HG03442 (cell line): ENCODE results near the gene NCOA1.

Source experiments
- ATAC-seq: cut with Tn5 transposase; IDR thresholded peaks from one replicate; pipeline ENCODE4 v1.9.1; 2021; ENCODE audit warnings: mild to moderate bottlenecking, moderate library complexity; ENCODE audit not compliant: unreplicated experiment

The NCOA1 gene

GRCh38 chr2:24725956-24726355, 234.9 kb downstream of the NCOA1 start:
- no peak for ATAC-seq

DNA sequence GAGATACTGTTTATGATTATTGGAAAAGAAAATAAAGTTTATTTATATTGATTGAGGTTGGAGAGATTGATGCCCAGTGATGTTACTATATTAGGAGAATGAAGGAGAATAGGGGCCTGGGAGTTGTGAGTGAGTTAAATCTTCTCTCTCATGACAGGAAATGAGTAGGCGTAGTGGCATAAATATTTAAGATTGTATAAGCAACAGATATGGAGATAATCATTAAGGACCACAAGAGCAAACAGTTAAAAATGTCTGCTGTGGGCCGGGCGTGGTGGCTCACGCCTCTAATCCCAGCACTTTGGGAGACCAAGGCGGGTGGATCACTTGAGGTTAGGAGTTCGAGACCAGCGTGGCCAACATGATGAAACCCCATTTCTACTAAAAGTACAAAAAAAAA, 239.4 kb downstream of the NCOA1 start:
- no peak for ATAC-seq

DNA sequence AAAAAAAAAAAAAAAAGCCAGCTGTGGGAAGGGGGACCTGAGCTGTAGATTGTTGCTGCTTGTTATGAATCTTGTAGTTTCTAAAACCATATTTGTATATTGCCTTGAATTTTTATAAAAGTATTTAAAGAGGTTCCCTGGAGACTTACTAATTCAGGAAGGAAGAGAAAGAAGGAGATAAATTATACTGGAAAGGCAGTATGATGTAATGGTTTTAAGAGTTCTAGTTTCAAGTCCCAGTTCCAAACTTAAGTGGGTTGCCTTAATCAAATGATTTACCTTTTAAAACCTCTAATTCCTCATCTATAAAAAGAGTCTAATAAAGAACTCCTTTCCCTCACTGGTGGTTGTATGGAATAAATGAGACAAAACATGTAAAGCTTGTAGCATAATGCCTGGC, 240.0 kb downstream of the NCOA1 start:
- ATAC-seq, result no peak

DNA sequence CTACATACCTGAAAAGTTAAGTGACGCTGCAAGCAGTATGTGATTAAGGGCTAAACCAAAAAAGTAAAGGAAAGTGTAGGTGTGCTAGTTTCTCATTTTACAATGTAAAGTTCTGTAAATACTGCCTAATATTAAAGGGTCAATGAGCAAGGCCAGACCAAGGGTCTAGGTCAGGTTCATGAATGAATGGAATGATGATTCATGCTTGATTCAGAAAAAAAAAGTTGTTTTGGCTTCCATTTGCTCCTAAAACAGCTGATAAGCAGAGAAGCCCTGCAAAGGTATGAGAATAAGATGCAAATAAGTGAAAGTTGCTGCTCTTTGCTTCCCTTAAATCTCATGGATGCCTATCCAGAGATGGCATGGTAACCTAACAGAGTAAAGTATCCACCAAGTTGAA, 240.9 kb downstream of the NCOA1 start:
- ATAC-seq, result no peak

- ATAC-seq, result no peak
Measured at GRCh38 chr2:24734741-24735140, 243.7 kb downstream of the NCOA1 start.

- no peak for ATAC-seq
Measured at GRCh38 chr2:24739354-24740025, 248.4 kb downstream of the NCOA1 start.

GRCh38 chr2:24740142-24740541, 249.1 kb downstream of the NCOA1 start:
- no peak for ATAC-seq

DNA sequence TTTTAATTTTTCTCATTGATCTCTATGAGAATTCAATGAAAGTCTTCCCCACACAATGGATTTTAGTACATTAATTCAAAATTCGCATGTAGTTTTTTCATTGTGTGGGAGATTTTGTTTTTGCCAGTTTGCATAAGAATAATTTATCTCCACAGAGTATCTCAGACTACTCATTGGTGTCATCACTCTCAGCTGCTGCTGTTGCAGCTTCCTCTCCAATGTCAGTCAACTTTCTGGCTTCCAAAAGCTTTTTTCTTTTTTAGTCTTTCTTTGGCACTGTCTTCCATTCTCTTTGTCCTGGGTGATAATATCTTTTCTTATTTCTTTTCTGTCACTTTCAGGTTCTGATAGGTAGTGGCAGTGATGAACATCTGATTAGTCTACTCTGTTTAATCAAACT, 251.7 kb downstream of the NCOA1 start:
- ATAC-seq, result no peak

- no peak for ATAC-seq
Measured at GRCh38 chr2:24743924-24744323, 252.9 kb downstream of the NCOA1 start.

DNA sequence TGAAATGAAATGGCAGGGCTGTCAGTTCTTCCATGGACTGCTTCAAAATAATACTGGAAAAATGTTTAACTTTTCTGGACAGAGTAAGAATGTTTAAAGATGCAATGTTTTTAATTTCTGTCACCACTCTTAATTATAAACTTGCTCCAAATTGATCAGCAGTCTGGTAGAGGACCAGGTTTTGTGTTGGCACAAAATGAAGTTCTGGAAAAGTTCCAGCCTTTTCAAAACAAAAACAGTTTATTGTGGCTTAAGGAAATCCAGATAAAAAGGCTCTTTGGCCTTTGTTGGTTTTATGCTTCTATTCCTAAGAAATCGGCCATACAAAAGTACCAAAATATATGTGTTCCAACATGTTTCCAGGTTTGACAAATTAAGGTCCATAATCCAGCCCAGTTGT, 253.3 kb downstream of the NCOA1 start:
- ATAC-seq, result no peak

DNA sequence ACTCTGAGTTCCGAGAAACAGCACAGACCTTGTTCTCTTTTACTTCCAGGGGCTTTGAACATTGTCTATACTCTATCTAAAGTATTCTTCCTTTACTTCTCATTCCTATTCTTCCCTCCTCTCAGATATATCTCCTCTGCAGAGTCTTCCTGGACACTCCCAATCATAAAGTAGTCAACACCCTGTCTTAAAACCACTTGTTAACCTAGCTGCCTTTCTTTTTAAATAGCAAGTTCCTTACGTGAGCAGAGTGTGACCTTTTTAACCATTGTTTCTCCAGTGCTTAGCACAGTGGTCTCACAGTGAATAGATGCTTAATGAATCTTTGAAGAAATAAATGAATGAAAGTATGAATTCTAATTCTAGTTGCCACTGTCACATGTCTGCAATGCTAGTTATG, 254.8 kb downstream of the NCOA1 start:
- no peak for ATAC-seq

- no peak for ATAC-seq
Measured at GRCh38 chr2:24747299-24747698, 256.2 kb downstream of the NCOA1 start.

DNA sequence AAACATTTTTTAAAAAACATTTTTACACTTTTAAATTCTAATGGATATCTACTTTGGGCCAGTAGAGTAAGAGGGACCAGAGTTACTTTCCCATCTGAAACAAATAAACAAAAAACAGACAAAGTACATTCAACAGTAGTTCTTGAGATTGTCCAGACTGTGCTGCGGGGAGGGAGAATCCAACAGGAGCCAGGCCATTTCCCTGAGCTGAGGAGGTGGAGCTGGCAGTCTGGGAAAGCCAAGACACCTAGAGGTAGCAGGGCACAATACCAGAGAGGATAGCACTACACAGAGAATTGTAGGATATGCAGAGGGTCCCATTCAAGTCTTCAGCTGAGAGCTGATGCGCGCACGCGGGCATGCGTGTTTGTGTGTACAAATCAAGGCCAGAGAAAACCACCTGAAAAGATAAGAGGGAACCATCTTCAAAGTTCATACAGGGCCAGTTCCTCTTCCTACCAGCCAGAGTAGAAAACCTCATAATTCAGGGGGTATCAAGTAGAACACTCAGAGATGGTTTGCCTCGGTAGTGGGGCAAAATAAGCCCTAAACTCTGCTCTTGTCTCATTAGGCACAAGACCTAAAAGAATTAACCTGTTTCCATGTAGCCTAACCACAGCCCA, 258.1 kb downstream of the NCOA1 start:
- ATAC-seq, result no peak

DNA sequence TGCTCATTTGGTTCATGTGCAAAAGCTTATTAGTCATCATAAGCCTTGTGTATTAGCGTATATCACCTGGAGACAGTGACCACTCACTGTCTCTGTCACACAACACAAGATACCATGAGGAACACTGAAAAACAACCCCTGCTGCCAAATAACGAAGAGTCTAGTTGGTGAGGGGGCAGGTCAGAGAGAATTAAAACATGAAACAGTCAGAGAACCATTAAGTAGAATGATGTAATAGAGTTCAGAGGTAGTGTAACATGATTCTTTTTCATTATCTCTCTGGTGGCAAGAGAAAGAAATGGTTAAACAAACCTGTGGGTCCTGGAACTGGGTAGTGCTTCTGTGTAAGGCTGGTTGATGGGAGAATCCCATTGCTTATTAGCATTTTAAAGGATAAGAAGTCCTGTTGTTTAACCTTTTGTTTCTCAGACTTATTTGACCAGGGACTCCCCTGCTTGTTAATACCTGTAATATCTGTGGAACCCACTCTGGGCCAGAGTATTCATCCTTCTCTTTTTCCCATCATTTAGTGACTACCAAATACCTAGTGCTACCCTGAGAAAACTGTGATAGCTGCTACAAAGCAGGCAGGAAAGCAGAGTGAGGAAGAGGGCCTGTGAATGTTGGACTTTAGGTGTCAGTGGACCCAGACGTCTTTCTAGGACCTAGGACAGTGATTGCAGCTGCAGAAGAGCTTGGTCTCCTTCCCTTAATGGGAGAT, 264.1 kb downstream of the NCOA1 start:
- ATAC-seq, result no peak

- no peak for ATAC-seq
Measured at GRCh38 chr2:24756789-24757188, 265.7 kb downstream of the NCOA1 start.

GRCh38 chr2:24761866-24762265, 270.8 kb downstream of the NCOA1 start:
- no peak for ATAC-seq

- ATAC-seq, result no peak
Measured at GRCh38 chr2:24762518-24762917, 271.5 kb downstream of the NCOA1 start.

DNA sequence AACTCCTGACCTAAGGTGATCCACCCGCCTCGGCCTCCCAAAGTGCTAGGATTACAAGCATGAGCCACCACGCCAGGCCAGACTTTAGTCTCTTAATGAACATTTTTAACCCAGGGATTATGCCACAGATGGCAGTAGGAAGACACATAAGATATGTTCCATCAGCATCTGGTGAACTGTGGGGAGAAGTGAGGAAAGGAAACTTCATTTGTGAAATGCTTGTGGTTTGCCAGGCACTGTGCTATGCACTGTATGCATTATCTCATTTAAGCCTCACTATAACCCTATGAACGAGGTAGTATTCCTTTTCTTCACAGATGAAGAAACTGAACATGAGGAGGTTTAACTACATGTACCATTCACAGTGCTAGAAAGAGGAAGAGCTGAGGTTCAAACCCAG, 272.8 kb downstream of the NCOA1 start:
- no peak for ATAC-seq

GRCh38 chr2:24766609-24767008, 275.6 kb downstream of the NCOA1 start:
- no peak for ATAC-seq

- ATAC-seq, result no peak
Measured at GRCh38 chr2:24768013-24768412, 277.0 kb downstream of the NCOA1 start.

DNA sequence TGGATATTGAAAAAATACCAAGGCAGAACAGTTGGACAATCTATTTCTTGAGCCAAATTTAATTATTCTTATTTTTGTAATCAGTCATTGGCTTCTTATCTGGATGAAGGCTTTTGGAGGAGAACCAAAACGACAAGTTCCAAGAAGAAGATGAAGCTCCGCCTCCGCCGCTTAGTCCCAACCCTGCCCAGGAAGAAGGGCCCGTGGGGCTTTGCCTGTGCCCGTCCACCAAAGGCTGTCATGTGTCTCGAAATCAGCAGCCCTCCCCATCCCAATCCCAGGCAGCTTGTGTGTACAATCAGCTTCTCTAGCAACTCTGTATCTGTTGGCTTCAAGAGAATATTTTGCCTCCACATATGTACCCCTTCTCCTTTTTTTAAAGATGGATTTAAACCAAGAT, 277.5 kb downstream of the NCOA1 start:
- ATAC-seq, result no peak

DNA sequence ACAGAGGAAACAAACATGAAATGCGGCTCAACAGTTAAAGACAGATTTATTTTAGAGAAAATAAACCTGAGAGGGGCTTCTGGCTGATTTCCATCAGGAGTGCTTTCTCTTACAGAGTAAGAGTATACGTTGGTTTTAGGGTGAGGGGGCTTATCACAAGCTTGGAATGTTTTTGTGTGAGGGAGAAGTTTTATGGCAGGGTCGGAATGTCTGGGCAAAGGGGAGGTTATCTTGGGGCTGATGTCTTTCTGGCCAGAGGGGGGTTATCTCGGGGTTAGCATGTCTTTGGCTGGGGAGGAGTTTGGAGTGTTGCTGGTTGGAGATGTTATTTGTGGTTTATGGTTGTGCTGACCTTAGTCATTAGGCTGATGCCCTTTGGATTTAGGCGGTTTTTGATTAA, 280.0 kb downstream of the NCOA1 start:
- no peak for ATAC-seq
